ENCODE results near the gene ZNF501. TPM values are rescaled to one million over a fixed set of nuclear protein-coding genes. Genes with fewer than 3 reads are reported as not detected.

Gene ZNF501
- total and polyA plus RNA-seq, 12 donors = 1.5 to 8.7 (median 4.4) TPM

DNA sequence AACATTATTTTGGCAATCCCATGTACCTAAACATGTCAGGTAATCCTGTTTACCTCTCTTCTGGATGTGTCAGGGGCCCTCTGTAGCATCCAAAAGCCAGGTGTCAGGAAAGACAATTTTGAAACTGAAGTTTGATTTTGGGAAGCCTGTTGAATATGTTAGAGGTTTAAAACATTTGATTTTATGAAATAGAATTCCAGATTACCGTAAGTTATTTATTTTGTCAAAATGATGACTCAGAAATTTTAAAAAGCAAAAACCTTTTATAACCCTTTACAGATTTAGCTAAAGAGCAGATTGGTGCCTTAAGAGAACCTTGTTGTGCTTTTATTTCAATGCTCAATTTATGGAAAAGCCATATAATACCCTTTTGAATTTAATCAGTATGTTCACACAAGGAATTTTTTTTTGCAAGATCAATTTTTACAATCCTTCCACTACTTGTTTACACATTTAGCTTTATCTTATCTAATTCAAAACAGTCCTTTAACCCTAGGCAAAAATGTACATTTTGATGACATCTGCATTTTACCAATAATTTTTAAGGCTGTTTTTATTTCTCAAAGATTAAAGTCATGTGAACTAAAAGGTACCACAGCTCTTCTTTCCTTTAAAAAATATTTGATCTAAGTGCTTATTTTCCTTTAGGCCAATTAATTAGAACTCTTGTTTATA lies 42.1 kb downstream of the ZNF501 start:
- TF ChIP-seq, protein P1, sequence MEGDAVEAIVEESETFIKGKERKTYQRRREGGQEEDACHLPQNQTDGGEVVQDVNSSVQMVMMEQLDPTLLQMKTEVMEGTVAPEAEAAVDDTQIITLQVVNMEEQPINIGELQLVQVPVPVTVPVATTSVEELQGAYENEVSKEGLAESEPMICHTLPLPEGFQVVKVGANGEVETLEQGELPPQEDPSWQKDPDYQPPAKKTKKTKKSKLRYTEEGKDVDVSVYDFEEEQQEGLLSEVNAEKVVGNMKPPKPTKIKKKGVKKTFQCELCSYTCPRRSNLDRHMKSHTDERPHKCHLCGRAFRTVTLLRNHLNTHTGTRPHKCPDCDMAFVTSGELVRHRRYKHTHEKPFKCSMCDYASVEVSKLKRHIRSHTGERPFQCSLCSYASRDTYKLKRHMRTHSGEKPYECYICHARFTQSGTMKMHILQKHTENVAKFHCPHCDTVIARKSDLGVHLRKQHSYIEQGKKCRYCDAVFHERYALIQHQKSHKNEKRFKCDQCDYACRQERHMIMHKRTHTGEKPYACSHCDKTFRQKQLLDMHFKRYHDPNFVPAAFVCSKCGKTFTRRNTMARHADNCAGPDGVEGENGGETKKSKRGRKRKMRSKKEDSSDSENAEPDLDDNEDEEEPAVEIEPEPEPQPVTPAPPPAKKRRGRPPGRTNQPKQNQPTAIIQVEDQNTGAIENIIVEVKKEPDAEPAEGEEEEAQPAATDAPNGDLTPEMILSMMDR (IDR thresholded peaks at IDR 0.05) = no peak
- intact Hi-C loops (cut with DNase I) = no loop called here
- Histone ChIP-seq H3K4me3 (no peak overlapping the region), H3K4me1 (no peaks in the 10 kb centered on the region), H3K27ac (no peak overlapping the region), H3K36me3 (peaks cover 0 to 18% (median 0%) of the 10 kb centered on the region in 9 donors), H3K27me3 (no peaks in the 10 kb centered on the region), H3K9me3 (peaks cover 0 to 60% (median 17%) of the 10 kb centered on the region in 11 donors)
- DNase-seq (no peak), ATAC-seq (no peak)
- WGBS, 2 donors = 100% methylated on average over 1 of the region's 1 CpG

DNA sequence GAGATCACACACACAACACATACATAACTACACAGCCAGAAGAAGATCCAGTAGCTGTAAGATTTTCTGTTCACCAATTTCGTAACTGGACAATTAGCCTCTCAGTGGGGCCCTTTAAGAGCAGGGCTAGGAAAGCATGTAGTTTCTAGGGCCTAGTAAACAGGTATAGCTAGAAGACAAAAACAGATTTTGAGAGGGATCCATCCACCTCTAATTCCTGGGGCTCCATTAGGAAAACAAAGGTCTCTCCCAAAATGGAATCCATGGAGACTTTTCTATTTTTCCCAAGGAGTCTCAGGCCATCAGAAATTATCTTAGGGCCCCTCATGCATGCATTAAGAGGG lies 42.6 kb downstream of the ZNF501 start:
- no peak for ATAC-seq
- 95 to 100% methylated on average over 1 of the region's 1 CpG for WGBS, 2 donors
- intact Hi-C loops (cut with DNase I) = no loop called here
- Histone ChIP-seq H3K27ac (no peak overlapping the region), H3K4me1 (no peaks in the 10 kb centered on the region), H3K27me3 (no peaks in the 10 kb centered on the region), H3K4me3 (no peak overlapping the region), H3K9me3 (peaks cover 0 to 60% (median 17%) of the 10 kb centered on the region in 11 donors), H3K36me3 (peaks cover 0 to 18% (median 0%) of the 10 kb centered on the region in 9 donors)
- TF ChIP-seq, protein P1 (IDR thresholded peaks at IDR 0.05) = no peak
- no peak for DNase-seq

DNA sequence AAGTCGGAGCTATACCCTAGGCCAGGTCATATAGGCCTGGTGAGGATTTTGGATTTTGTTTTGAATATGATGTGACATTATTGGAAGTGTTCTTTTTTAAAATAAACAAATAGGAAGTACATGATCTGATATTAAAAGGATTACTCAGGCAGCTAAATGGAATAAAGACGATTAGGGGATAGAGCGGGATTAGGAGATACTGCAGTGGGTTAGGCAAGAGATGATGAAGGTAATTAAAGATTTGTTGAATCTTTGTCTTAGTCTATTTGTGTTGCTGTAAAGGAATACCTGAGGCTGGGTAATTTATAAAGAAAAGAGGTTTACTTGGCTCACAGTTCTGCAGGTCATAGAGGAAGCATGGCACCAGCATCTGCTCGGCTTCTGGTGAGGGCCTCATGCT lies 53.5 kb downstream of the ZNF501 start:
- 97 to 99% methylated on average over 4 of the region's 4 CpGs for WGBS, 2 donors
- Histone ChIP-seq H3K27ac (no peak overlapping the region), H3K36me3 (peaks cover 0 to 52% (median 0%) of the 10 kb centered on the region in 9 donors), H3K4me1 (no peaks in the 10 kb centered on the region), H3K9me3 (no peaks in the 10 kb centered on the region), H3K27me3 (no peaks in the 10 kb centered on the region), H3K4me3 (no peak overlapping the region)
- DNase-seq = no peak
- TF ChIP-seq, protein P1 (IDR thresholded peaks at IDR 0.05) = no peak
- no peak for ATAC-seq
- intact Hi-C loops (cut with DNase I) = no loop called here

Other genes starting within 250 kb of the ZNF501 start
- 1 to 10 TPM; 1.6 to 3.9 (median 2.4) TPM for gene ZKSCAN7, start 174.4 kb upstream of the ZNF501 start, total RNA-seq
- gene ZKSCAN7, start 174.4 kb upstream of the ZNF501 start, polyA plus RNA-seq = 1 to 10 TPM; 1.2 to 2.6 TPM
- 1 to 10 TPM in 7 of 10 donors, under 1 TPM in 3; 0.69 to 2.5 (median 1.3) TPM for gene ZNF660, start 144.7 kb upstream of the ZNF501 start, total RNA-seq
- gene ZNF660, start 144.7 kb upstream of the ZNF501 start, polyA plus RNA-seq = 1 to 10 TPM in 1 of 2 donors, under 1 TPM in 1; 0.41 to 1.1 TPM
- gene ZNF197, start 104.6 kb upstream of the ZNF501 start, total RNA-seq = 10 to 100 TPM; 11.2 to 14.8 (median 12.9) TPM
- gene ZNF197, start 104.6 kb upstream of the ZNF501 start, polyA plus RNA-seq = 1 to 10 TPM; 4.5 to 9.4 TPM
- gene ZNF35, start 80.9 kb upstream of the ZNF501 start, total RNA-seq = 10 to 100 TPM in 1 of 10 donors, 1 to 10 TPM in 9; 4.8 to 10.2 (median 6.4) TPM
- 1 to 10 TPM; 4.1 to 4.5 TPM for gene ZNF35, start 80.9 kb upstream of the ZNF501 start, polyA plus RNA-seq
- 1 to 10 TPM; 2.8 to 4.6 (median 3.5) TPM for gene ZNF502, start 17.0 kb upstream of the ZNF501 start, total RNA-seq
- gene ZNF502, start 17.0 kb upstream of the ZNF501 start, polyA plus RNA-seq = 1 to 10 TPM; 1.9 to 2.9 TPM
- 10 to 100 TPM; 27.7 to 36.6 (median 34.8) TPM for gene KIAA1143, start 32.0 kb downstream of the ZNF501 start, total RNA-seq
- 10 to 100 TPM in 1 of 2 donors, 1 to 10 TPM in 1; 9.9 to 11.3 TPM for gene KIAA1143, start 32.0 kb downstream of the ZNF501 start, polyA plus RNA-seq
- gene KIF15, start 32.2 kb downstream of the ZNF501 start, total RNA-seq = 1 to 10 TPM in 1 of 10 donors, under 1 TPM in 9; 0.17 to 1.9 (median 0.50) TPM
- gene KIF15, start 32.2 kb downstream of the ZNF501 start, polyA plus RNA-seq = under 1 TPM; 0.22 to 0.32 TPM
- gene TMEM42, start 132.3 kb downstream of the ZNF501 start, total RNA-seq = 10 to 100 TPM in 6 of 10 donors, 1 to 10 TPM in 4; 8.4 to 13.1 (median 11.2) TPM
- 10 to 100 TPM; 11.6 to 18.7 TPM for gene TMEM42, start 132.3 kb downstream of the ZNF501 start, polyA plus RNA-seq
- not detected for gene TGM4, start 145.0 kb downstream of the ZNF501 start, total RNA-seq
- gene TGM4, start 145.0 kb downstream of the ZNF501 start, polyA plus RNA-seq = not detected
- gene ZDHHC3, start 246.5 kb downstream of the ZNF501 start, total RNA-seq = 10 to 100 TPM; 35.0 to 52.2 (median 43.1) TPM
- gene ZDHHC3, start 246.5 kb downstream of the ZNF501 start, polyA plus RNA-seq = 10 to 100 TPM; 19.0 to 30.7 TPM
- gene EXOSC7, start 246.6 kb downstream of the ZNF501 start, total RNA-seq = 10 to 100 TPM; 24.2 to 35.4 (median 31.5) TPM
- gene EXOSC7, start 246.6 kb downstream of the ZNF501 start, polyA plus RNA-seq = 10 to 100 TPM; 32.8 to 39.9 TPM